GM21723 (cell line): ENCODE data around the gene ABCF3.

Experiments used
- ATAC-seq: cut with Tn5 transposase; IDR thresholded peaks from one replicate; pipeline ENCODE4 v1.9.1; 2021; ENCODE audit warnings: mild to moderate bottlenecking, moderate library complexity; ENCODE audit not compliant: unreplicated experiment

Gene ABCF3

GRCh38 chr3:184185461-184186183, 377 bp upstream of the ABCF3 start:
- peak; percentile 93 for ATAC-seq

- ATAC-seq: no peak
Measured at GRCh38 chr3:184186902-184187207, 856 bp downstream of the ABCF3 start.

- ATAC-seq: no peak
Measured at GRCh38 chr3:184188080-184188479, 2.1 kb downstream of the ABCF3 start.

GRCh38 chr3:184189421-184189820, 3.4 kb downstream of the ABCF3 start:
- ATAC-seq: no peak

- no peak for ATAC-seq
Measured at GRCh38 chr3:184192889-184193288, 6.9 kb downstream of the ABCF3 start.

GRCh38 chr3:184193991-184194539, 8.1 kb downstream of the ABCF3 start:
- no peak for ATAC-seq

- no peak for ATAC-seq
Measured at GRCh38 chr3:184196536-184196935, 10.5 kb downstream of the ABCF3 start.

GRCh38 chr3:184198509-184198908, 12.5 kb downstream of the ABCF3 start:
- no peak for ATAC-seq

GRCh38 chr3:184200825-184201224, 14.8 kb downstream of the ABCF3 start:
- no peak for ATAC-seq

- ATAC-seq: no peak
Measured at GRCh38 chr3:184203526-184203925, 17.5 kb downstream of the ABCF3 start.

- no peak for ATAC-seq
Measured at GRCh38 chr3:184209146-184209923, 23.3 kb downstream of the ABCF3 start.

GRCh38 chr3:184211297-184211696, 25.3 kb downstream of the ABCF3 start:
- no peak for ATAC-seq

GRCh38 chr3:184211718-184212117, 25.7 kb downstream of the ABCF3 start:
- no peak for ATAC-seq

GRCh38 chr3:184218814-184219213, 32.8 kb downstream of the ABCF3 start:
- ATAC-seq: no peak

- ATAC-seq: no peak
Measured at GRCh38 chr3:184222521-184222920, 36.5 kb downstream of the ABCF3 start.

GRCh38 chr3:184223946-184224345, 37.9 kb downstream of the ABCF3 start:
- no peak for ATAC-seq

- peak; percentile 57 for ATAC-seq
Measured at GRCh38 chr3:184227481-184227935, 41.5 kb downstream of the ABCF3 start.

GRCh38 chr3:184228376-184229137, 42.6 kb downstream of the ABCF3 start:
- no peak for ATAC-seq

- ATAC-seq: peak; percentile 73
Measured at GRCh38 chr3:184229394-184230080, 43.5 kb downstream of the ABCF3 start, which contains the start of gene VWA5B2. TSS of gene VWA5B2 (plus strand) at chr3:184229585. CDS start at chr3:184230529, 944 bp downstream.

GRCh38 chr3:184230081-184230602, 44.1 kb downstream of the ABCF3 start:
- ATAC-seq: no peak
